ENCODE data around the gene KCNJ11. TPM values are rescaled to one million over a fixed set of nuclear protein-coding genes. Genes with fewer than 3 reads are reported as not detected.
A peak's percentile ranks its signal among the peaks of the same experiment; 100 is the strongest.

The KCNJ11 gene
- total and polyA plus RNA-seq, 2 of the 4 experiments (the other 2 are of a cell fraction) = not detected

DNA sequence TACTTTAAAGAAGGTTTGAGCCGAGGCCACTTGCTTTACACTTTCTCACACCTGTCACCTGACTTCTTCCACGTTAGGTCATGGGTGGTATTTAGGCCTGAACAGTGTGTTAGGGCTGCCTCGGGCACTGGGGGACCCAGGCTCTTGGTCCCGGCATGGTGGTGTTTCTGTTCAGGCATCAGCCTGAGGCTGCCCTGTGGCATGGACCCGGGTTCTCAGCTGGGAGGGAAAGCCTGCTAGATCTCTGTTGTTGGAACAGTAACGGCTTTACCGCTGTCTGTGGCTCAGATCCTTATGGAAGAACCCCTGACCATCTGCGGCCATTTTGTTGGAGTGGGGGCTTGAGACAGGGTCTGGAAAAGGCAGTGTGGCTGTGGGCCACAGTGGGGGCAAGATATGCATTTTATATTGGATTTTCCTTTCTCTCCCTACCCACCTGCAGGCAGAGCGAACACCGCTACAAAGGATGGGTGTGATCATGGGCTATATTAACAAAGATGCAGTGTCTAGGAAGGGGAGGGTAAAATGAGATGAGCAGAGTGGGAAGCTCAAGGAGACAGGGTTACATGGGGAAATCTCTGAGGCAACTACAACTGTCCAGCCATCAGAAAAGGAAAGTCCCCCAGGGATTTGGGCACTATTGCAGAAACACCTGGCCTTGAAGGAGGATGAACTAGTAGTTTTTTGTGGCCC lies 1.6 kb upstream of the KCNJ11 start:
- no peaks in the 10 kb centered on the region for H3K79me1 ChIP-seq (ENCODE audit: low read depth in 1 of 2, low read length in 2 of 2)
- no peak overlapping the region for H2BK20ac ChIP-seq (ENCODE audit: low read depth, low read length)
- H4K8ac ChIP-seq (ENCODE audit: low read depth in 2 of 2, low read length in 2 of 2) = no peak overlapping the region
- H3K4me2 ChIP-seq (ENCODE audit: low read depth, low read length) = no peak overlapping the region
- no peaks in the 10 kb centered on the region for H4K20me1 ChIP-seq (ENCODE audit: insufficient read depth, low read length)
- dilution Hi-C loops (cut with HindIII; ENCODE audit: low sequenced_read_pairs, unreplicated experiment) (no loop called here), in situ Hi-C loops (cut with MboI; ENCODE audit: low sequenced_read_pairs) (no loop called here), intact Hi-C loops (cut with micrococcal nuclease) (no loop called here)
- H4K91ac ChIP-seq (ENCODE audit: insufficient read depth, low read depth, low read length) = no peak overlapping the region
- H2BK120ac ChIP-seq (ENCODE audit: low read depth, low read length) = no peak overlapping the region
- no peaks in the 10 kb centered on the region for H3K9me3 ChIP-seq (ENCODE audit: control insufficient read depth, insufficient read depth, low read length)
- H3K4me3 ChIP-seq (ENCODE audit: insufficient read depth, low read depth, low read length) = no peak overlapping the region
- WGBS, 2 experiments (ENCODE audit: extremely low coverage in 2 of 2, insufficient read length in 1 of 2) = 58% methylated on average over 4 of the region's 10 CpGs; no CpG with 5 or more reads in 1 of the 2 experiments
- no peak overlapping the region for H3K14ac ChIP-seq (replicated peaks; ENCODE audit: low read depth, low read length)
- H3K4ac ChIP-seq (ENCODE audit: low read depth, low read length) = no peak overlapping the region
- ChIA-PET POLR2A (ENCODE audit: unreplicated experiment) (no interaction called here), CTCF (interaction anchor here (0.7 to 1.4 kb wide), 2 partner anchors 115 to 138 kb away, joined by 3 to 4 read pairs; no protein-coding TSS in a partner anchor)
- H3K36me3 ChIP-seq (ENCODE audit: control insufficient read depth, insufficient read depth, low read length) = no peaks in the 10 kb centered on the region
- peaks cover 24% of the 10 kb centered on the region; the same call in 1 of the 2 replicates for H3K27me3 ChIP-seq (ENCODE audit: control insufficient read depth, insufficient read depth, low read length)
- BruUV-seq (replicated peaks) = no TSS peak
- no peak overlapping the region for H3K23ac ChIP-seq (ENCODE audit: low read depth, low read length)
- H3K56ac ChIP-seq (ENCODE audit: extremely low read depth, insufficient read depth, low read length) = no peak overlapping the region
- H3K9me1 ChIP-seq (ENCODE audit: insufficient read depth, low read length) = no peaks in the 10 kb centered on the region
- ATAC-seq (ENCODE audit: low read depth) = no peak
- H4K5ac ChIP-seq (ENCODE audit: low read depth, low read length) = no peak overlapping the region
- no peak overlapping the region for H3K18ac ChIP-seq (ENCODE audit: low read depth, low read length)
- no peak overlapping the region for H3K9ac ChIP-seq (ENCODE audit: low read depth, low read length)
- H3K4me1 ChIP-seq (ENCODE audit: control insufficient read depth, insufficient read depth, low read length) = no peaks in the 10 kb centered on the region
- TF ChIP-seq CEBPB (IDR thresholded peaks at IDR 0.05; ENCODE audit: low read depth, low read length) = no peak
- no peak for TF ChIP-seq FOS (IDR thresholded peaks at IDR 0.05; ENCODE audit: low read depth, low read length)
- no peak for TF ChIP-seq MAFK (IDR thresholded peaks at IDR 0.05; ENCODE audit: low read depth, low read length)
- no peak for TF ChIP-seq POLR2A (IDR thresholded peaks at IDR 0.05; ENCODE audit: low read depth, low read length)
- no peak for TF ChIP-seq CHD1 (IDR thresholded peaks at IDR 0.05; ENCODE audit: low read depth, low read length)
- no peak for TF ChIP-seq MAZ (IDR thresholded peaks at IDR 0.05; ENCODE audit: borderline replicate concordance, low read depth, low read length)
- TF ChIP-seq, protein P1, sequence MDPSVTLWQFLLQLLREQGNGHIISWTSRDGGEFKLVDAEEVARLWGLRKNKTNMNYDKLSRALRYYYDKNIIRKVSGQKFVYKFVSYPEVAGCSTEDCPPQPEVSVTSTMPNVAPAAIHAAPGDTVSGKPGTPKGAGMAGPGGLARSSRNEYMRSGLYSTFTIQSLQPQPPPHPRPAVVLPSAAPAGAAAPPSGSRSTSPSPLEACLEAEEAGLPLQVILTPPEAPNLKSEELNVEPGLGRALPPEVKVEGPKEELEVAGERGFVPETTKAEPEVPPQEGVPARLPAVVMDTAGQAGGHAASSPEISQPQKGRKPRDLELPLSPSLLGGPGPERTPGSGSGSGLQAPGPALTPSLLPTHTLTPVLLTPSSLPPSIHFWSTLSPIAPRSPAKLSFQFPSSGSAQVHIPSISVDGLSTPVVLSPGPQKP (IDR thresholded peaks at IDR 0.05; ENCODE audit: borderline replicate concordance, low read depth, low read length) = no peak
- TF ChIP-seq RFX5 (IDR thresholded peaks at IDR 0.05; ENCODE audit: low read depth, low read length) = no peak
- TF ChIP-seq, protein P2, sequence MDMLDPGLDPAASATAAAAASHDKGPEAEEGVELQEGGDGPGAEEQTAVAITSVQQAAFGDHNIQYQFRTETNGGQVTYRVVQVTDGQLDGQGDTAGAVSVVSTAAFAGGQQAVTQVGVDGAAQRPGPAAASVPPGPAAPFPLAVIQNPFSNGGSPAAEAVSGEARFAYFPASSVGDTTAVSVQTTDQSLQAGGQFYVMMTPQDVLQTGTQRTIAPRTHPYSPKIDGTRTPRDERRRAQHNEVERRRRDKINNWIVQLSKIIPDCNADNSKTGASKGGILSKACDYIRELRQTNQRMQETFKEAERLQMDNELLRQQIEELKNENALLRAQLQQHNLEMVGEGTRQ (IDR thresholded peaks at IDR 0.05; ENCODE audit: low read depth, low read length) = no peak
- DNase-seq = no peak
- no peak overlapping the region for H2BK15ac ChIP-seq (ENCODE audit: low read depth, low read length)
- peak overlapping the region; percentile 32 for H2AFZ ChIP-seq (replicated peaks; ENCODE audit: low read length, poor library complexity)
- H2AK5ac ChIP-seq (ENCODE audit: low read depth, low read length) = no peak overlapping the region
- no peak overlapping the region for H2BK5ac ChIP-seq (ENCODE audit: low read depth, low read length, poor library complexity, severe bottlenecking)
- no peak overlapping the region for H3K27ac ChIP-seq (ENCODE audit: insufficient read depth, low read length)
- H2AK9ac ChIP-seq (replicated peaks; ENCODE audit: low read depth, low read length, poor library complexity) = peak overlapping the region; percentile 16
